Tibial nerve (tissue), 3 donors: ENCODE results near the gene ANKRD18B.
"Not testable (repeated sequence)": the region's sequence is repeated elsewhere in the genome, so short reads cannot be mapped to it uniquely, and the experiment has no call there.

Source experiments
- POLR2A ChIP-seq, 2 donors: fragments of 450-650 bp; IDR thresholded peaks; one replicate each; pipeline ENCODE4 v1.6.1; 2017; ENCODE audit warnings: antibody characterized with exemption in 2 of 2, mild to moderate bottlenecking in 2 of 2, moderate library complexity in 2 of 2
- TF ChIP-seq, protein P1 (sequence below), 5 experiments: fragments of 200-600 bp in 3 of 5; fragments of 450-650 bp in 2 of 5; sonication (generic) in 3 of 5; IDR thresholded peaks; one replicate each; pipeline ENCODE4 v1.5.1; 2016 to 2019; ENCODE audit warnings: antibody characterized with exemption in 5 of 5, mild to moderate bottlenecking in 3 of 5, moderate library complexity in 2 of 5

DNA sequence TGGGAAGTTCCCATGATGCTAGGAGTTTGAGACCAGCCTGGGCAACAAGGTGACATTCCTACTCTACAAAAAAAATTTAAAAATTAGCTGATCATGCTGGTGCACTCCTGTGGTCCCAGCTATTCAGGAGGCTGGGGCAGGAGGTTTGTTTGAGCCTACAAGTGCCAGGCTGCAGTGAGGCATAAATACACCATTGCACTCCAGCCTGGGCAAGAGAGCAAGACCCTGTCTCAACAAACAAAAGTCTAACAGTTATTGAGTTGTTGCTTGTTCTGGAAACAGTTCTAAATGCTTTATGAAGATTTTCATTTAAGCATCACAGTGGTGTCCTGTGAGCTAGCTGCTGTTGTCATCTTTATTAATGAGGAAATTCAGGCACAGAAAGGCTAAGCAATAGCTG lies 4.0 kb downstream of the ANKRD18B start:
- TF ChIP-seq POLR2A (IDR thresholded peaks at IDR 0.05), result not testable (repeated sequence)
- TF ChIP-seq, protein P1, sequence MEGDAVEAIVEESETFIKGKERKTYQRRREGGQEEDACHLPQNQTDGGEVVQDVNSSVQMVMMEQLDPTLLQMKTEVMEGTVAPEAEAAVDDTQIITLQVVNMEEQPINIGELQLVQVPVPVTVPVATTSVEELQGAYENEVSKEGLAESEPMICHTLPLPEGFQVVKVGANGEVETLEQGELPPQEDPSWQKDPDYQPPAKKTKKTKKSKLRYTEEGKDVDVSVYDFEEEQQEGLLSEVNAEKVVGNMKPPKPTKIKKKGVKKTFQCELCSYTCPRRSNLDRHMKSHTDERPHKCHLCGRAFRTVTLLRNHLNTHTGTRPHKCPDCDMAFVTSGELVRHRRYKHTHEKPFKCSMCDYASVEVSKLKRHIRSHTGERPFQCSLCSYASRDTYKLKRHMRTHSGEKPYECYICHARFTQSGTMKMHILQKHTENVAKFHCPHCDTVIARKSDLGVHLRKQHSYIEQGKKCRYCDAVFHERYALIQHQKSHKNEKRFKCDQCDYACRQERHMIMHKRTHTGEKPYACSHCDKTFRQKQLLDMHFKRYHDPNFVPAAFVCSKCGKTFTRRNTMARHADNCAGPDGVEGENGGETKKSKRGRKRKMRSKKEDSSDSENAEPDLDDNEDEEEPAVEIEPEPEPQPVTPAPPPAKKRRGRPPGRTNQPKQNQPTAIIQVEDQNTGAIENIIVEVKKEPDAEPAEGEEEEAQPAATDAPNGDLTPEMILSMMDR (IDR thresholded peaks at IDR 0.05), result not testable (repeated sequence)
